SK-N-SH (cell line): ENCODE measurements around the gene YBX2. TPM values are rescaled to one million over a fixed set of nuclear protein-coding genes. Genes with fewer than 3 reads are reported as not detected.

Experiments used
- CTCF ChIA-PET: fragments of 300-600, 350-600 bp; formaldehyde crosslinking; extraction: SDS; loops from one replicate; lab custom pipeline; 2021; lab: Yijun Ruan, JAX
- POLR2A ChIA-PET: fragments of 350-600 bp; sonication (Branson Sonifier 250); formaldehyde crosslinking; extraction: SDS; loops from one replicate; lab custom pipeline; 2020; ENCODE audit warnings: antibody characterized with exemption, inconsistent platforms; lab: Yijun Ruan, JAX
- DNase-seq: peaks from one replicate; pipeline ENCODE4 v3.0.0; 2012
- H2AFZ ChIP-seq: fragments of 200-600 bp; sonication (generic); 2 replicates; pipeline ENCODE4 v1.8.1; 2016; ENCODE audit warnings: antibody characterized with exemption, mild to moderate bottlenecking, low read depth
- H3F3A ChIP-seq: fragments of 200-600 bp; sonication (generic); replicated peaks from 2 replicates; pipeline ENCODE3; 2016; ENCODE audit warnings: antibody characterized with exemption, mild to moderate bottlenecking; ENCODE audit not compliant: insufficient read depth
- H3K27ac ChIP-seq, 2 experiments: fragments of 200-500 bp in 1 of 2; fragments of 200-600 bp in 1 of 2; sonication (Bioruptor generic) in 1 of 2; sonication (generic), shearing (Covaris generic) in 1 of 2; 2 replicates each; pipeline versions ENCODE4 v1.5.1 to v1.6.1; 2014 to 2016; ENCODE audit warnings: low read depth in 2 of 2, inconsistent platforms in 1 of 2, low read length in 1 of 2, mild to moderate bottlenecking in 1 of 2, mixed read lengths in 1 of 2
- H3K27me3 ChIP-seq: fragments of 200-600 bp; sonication (generic), shearing (Covaris generic); 2 replicates; pipeline ENCODE4 v1.6.1; 2016; ENCODE audit warnings: mixed run types; ENCODE audit not compliant: insufficient read depth
- H3K36me3 ChIP-seq, 2 experiments: fragments of 200-500 bp in 1 of 2; fragments of 200-600 bp in 1 of 2; sonication (Bioruptor generic) in 1 of 2; sonication (generic) in 1 of 2; replicated peaks in 1 of 2; 2 replicates each; pipeline versions ENCODE3 to v1.5.1; 2014 to 2016; ENCODE audit warnings: low read length in 1 of 2, mild to moderate bottlenecking in 1 of 2; ENCODE audit not compliant: insufficient read depth in 2 of 2, control insufficient read depth in 1 of 2
- H3K4me1 ChIP-seq, 2 experiments: fragments of 200-500 bp in 1 of 2; fragments of 200-600 bp in 1 of 2; sonication (Bioruptor generic) in 1 of 2; sonication (generic), shearing (Covaris generic) in 1 of 2; 2 replicates each; pipeline versions ENCODE4 v1.5.1 to v1.6.1; 2014 to 2016; ENCODE audit warnings: low read depth in 1 of 2, low read length in 1 of 2, mixed run types in 1 of 2; ENCODE audit not compliant: insufficient read depth in 2 of 2, control insufficient read depth in 1 of 2
- H3K4me2 ChIP-seq: fragments of 200-600 bp; sonication (generic), shearing (Covaris generic); 2 replicates; pipeline ENCODE4 v1.6.1; 2017; ENCODE audit warnings: mixed run types
- H3K4me3 ChIP-seq, 2 experiments: fragments of 200-500 bp in 1 of 2; fragments of 200-600 bp in 1 of 2; sonication (Bioruptor generic) in 1 of 2; sonication (generic), shearing (Covaris generic) in 1 of 2; 2 replicates each; pipeline versions ENCODE4 v1.5.1 to v1.8.1; 2014 to 2016; ENCODE audit warnings: low read depth in 2 of 2, inconsistent platforms in 1 of 2, low read length in 1 of 2, mild to moderate bottlenecking in 1 of 2, mixed read lengths in 1 of 2, moderate library complexity in 1 of 2
- H3K79me2 ChIP-seq: fragments of 200-600 bp; sonication (generic); 2 replicates; pipeline ENCODE4 v1.8.1; 2017; ENCODE audit warnings: mild to moderate bottlenecking; ENCODE audit not compliant: insufficient read depth
- H3K9ac ChIP-seq: fragments of 200-600 bp; sonication (generic); 2 replicates; pipeline ENCODE4 v1.6.1; 2017; ENCODE audit warnings: mixed run types
- H3K9me2 ChIP-seq: fragments of 200-600 bp; sonication (generic); 2 replicates; pipeline ENCODE4 v1.6.1; 2017; ENCODE audit warnings: mixed run types
- H3K9me3 ChIP-seq: fragments of 200-600 bp; sonication (generic); 2 replicates; pipeline ENCODE4 v1.6.1; 2017; ENCODE audit warnings: mixed run types, mild to moderate bottlenecking, moderate library complexity
- H4K20me1 ChIP-seq: fragments of 200-600 bp; sonication (generic); 2 replicates; pipeline ENCODE4 v1.6.1; 2017; ENCODE audit warnings: mild to moderate bottlenecking, mixed run types; ENCODE audit not compliant: insufficient read depth
- CHD2 ChIP-seq: fragments of 150-350 bp; IDR thresholded peaks from 2 replicates; pipeline ENCODE4 v1.6.1; 2018; ENCODE audit warnings: low read length; ENCODE audit not compliant: partially characterized antibody
- FOSL2 ChIP-seq: IDR thresholded peaks from 2 replicates; pipeline ENCODE4 v1.4.0; 2012; ENCODE audit warnings: low read depth, mild to moderate bottlenecking, moderate library complexity, borderline replicate concordance
- FOXJ3 ChIP-seq: sonication (generic); formaldehyde crosslinking; IDR thresholded peaks from 2 replicates; pipeline ENCODE4 v1.5.1; 2020; ENCODE audit warnings: mild to moderate bottlenecking, missing genetic modification reagents
- FOXM1 ChIP-seq: IDR thresholded peaks from 2 replicates; pipeline ENCODE4 v1.4.0; 2012; ENCODE audit warnings: low read depth, mild to moderate bottlenecking
- GABPA ChIP-seq: IDR thresholded peaks from 2 replicates; pipeline ENCODE4 v1.4.0; 2012; ENCODE audit warnings: low read depth, mild to moderate bottlenecking
- JUND ChIP-seq: IDR thresholded peaks from 2 replicates; pipeline ENCODE4 v1.4.0; 2012
- MXI1 ChIP-seq: IDR thresholded peaks from 2 replicates; pipeline ENCODE4 v1.6.1; 2012; ENCODE audit warnings: mild to moderate bottlenecking, low read depth, low read length, improper control_type of control experiment
- NRF1 ChIP-seq: IDR thresholded peaks from 2 replicates; pipeline ENCODE4 v1.6.1; 2012; ENCODE audit warnings: low read depth, mild to moderate bottlenecking, low read length
- RFX5 ChIP-seq: IDR thresholded peaks from 2 replicates; pipeline ENCODE4 v1.6.1; 2012; ENCODE audit warnings: mild to moderate bottlenecking, improper control_type of control experiment, low read length
- RXRA ChIP-seq: IDR thresholded peaks from 2 replicates; pipeline ENCODE4 v1.4.0; 2012; ENCODE audit warnings: low read depth, mild to moderate bottlenecking, borderline replicate concordance
- SIN3A ChIP-seq: IDR thresholded peaks from 2 replicates; pipeline ENCODE4 v1.6.1; 2012; ENCODE audit warnings: low read depth, mild to moderate bottlenecking, low read length, moderate library complexity, borderline replicate concordance
- TAF1 ChIP-seq: IDR thresholded peaks from 2 replicates; pipeline ENCODE4 v1.6.1; 2012; ENCODE audit warnings: low read depth, mild to moderate bottlenecking, low read length, moderate library complexity, borderline replicate concordance
- TCF12 ChIP-seq: IDR thresholded peaks from 2 replicates; pipeline ENCODE4 v1.4.0; 2012
- TEAD4 ChIP-seq: IDR thresholded peaks from 2 replicates; pipeline ENCODE4 v1.4.0; 2012; ENCODE audit warnings: mild to moderate bottlenecking, borderline replicate concordance; ENCODE audit not compliant: insufficient read depth
- YY1 ChIP-seq: IDR thresholded peaks from 2 replicates; pipeline ENCODE4 v1.4.0; 2012; ENCODE audit warnings: low read depth, mild to moderate bottlenecking
- WGBS: methylation state at CpG from one replicate; pipeline ENCODE4 v1.1.6; 2017; ENCODE audit warnings: low lambda C conversion rate; 5-methylcytosine and 5-hydroxymethylcytosine counted together
- polyA plus RNA-seq, 3 experiments: library from polyadenylated mRNA; depleted of rRNA; stranded (reverse); fragments of >200 nt; gene quantifications; 2 replicates each; pipeline ENCODE4 v1.2.3, GENCODE V29; 2012
- TF ChIP-seq, protein P1 (sequence below): IDR thresholded peaks from 2 replicates; pipeline ENCODE4; 2012
- TF ChIP-seq, protein P2 (sequence below): fragments of 200-600 bp; sonication (generic); IDR thresholded peaks from 2 replicates; pipeline ENCODE4 v1.6.1; 2017; ENCODE audit warnings: antibody characterized with exemption, mild to moderate bottlenecking, moderate library complexity
- TF ChIP-seq, protein P3 (sequence below): IDR thresholded peaks from 2 replicates; pipeline ENCODE4 v1.4.0; 2012; ENCODE audit warnings: low read depth, borderline replicate concordance
- TF ChIP-seq, protein P4 (sequence below): IDR thresholded peaks from 2 replicates; pipeline ENCODE4 v1.4.0; 2012; ENCODE audit warnings: low read depth
- TF ChIP-seq, protein P5 (sequence below): fragments of 150-350 bp; IDR thresholded peaks from 2 replicates; pipeline ENCODE4 v1.6.1; 2017; ENCODE audit warnings: antibody characterized with exemption, low read length, low read depth, borderline replicate concordance

The YBX2 gene
- polyA plus RNA-seq, 1 of the 3 experiments (the other 2 are of a cell fraction): 0.54 TPM

DNA sequence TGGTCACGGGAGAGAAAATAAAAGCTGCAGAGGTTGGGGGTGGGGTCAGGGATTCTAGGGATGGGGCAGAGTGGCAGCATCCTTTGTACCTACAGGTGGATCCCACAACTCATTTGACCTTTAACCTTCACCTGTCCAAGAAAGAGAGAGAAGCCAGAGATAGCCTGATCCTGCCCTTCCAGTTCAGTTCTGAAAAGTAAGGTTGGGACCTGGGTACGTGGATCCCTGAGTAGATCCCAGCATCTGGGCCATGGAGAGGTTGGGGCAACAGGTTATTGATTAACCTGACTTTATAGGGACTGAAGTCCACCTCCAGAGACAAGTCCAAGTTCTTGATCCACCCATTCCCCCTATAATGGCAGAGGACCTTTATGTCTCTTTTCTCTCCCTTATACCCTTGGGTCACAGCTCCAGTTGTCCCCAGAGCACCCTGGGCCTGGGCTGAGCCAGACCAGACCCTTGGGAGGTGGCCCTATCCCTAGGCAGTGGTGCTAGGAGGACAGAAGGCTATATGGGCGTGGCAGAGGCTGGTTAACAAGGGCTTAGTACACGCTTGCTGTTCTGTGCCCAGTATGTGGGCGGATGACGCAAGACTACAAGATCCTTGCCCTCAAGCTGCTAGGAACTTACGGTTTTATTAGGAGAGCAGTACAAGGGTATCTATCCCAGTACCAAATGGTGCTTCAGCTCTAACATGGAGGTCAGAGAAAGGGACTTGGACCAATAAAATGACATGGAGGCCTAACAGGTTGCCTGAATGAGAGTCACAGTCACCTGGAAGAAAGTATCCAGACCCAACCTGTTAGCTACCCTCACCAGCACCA is 35.5 kb downstream of the YBX2 start:
- POLR2A ChIA-PET: no interaction called here

DNA sequence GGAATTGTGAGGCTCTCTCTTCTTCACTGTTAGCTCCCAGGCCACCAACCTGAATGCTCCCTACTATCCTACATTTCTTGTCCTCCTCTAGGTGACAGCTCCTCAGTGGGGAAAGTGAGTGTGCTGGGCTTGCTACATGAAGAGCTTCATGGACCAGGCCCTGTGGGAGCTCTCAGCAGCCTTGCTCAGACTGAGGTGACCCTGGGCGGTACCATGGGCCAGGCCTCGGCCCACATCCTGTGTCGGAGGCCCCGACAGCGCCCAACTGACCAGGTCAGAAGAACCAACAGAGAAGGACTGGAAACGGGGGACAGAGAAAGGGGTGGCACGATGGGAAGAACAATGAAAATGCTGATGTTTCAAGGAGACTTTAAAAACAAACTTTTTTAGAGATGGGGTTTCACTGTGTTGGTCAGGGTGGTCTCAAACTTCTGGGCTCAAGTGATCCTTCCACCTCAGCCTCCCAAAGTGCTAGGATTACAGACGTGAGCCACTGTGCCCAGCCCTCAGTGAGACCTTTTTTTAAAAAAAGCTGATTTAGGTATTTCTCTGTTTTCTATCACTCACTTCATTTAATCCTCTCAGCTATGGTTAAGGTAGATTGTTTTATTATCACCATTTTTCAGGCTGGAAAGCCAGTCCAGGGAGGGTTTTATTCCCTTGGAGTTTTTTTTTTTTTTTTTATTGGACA is 37.5 kb downstream of the YBX2 start:
- Histone ChIP-seq H3F3A (peaks cover 29% of the 10 kb centered on the region), H3K4me1 (peaks cover 3 to 4% of the 10 kb centered on the region in 2 experiments; a peak in 3 of 4 replicates), H3K36me3 (peaks cover 13 to 33% of the 10 kb centered on the region in 2 experiments), H3K27me3 (no peaks in the 10 kb centered on the region), H3K4me2 (no peak overlapping the region), H3K27ac (no peak overlapping the region), H4K20me1 (no peaks in the 10 kb centered on the region), H3K79me2 (peaks cover 17% of the 10 kb centered on the region), H3K9me3 (no peaks in the 10 kb centered on the region), H2AFZ (no peak overlapping the region), H3K9ac (no peak overlapping the region), H3K9me2 (no peaks in the 10 kb centered on the region), H3K4me3 (no peak overlapping the region)
- POLR2A ChIA-PET: no interaction called here
- DNase-seq: no peak
- CTCF ChIA-PET: interaction anchor here (1.1 to 2.7 kb wide), 3 partner anchors 23 to 40 kb away, joined by 3 to 14 read pairs (median 5); partner anchors contain the start of genes ACADVL and DLG4
- WGBS: 95% methylated on average over 8 of the region's 8 CpGs
- TF ChIP-seq MXI1 (no peak), NRF1 (no peak), TCF12 (no peak), RXRA (no peak), FOXM1 (no peak), RFX5 (no peak), TAF1 (no peak), JUND (no peak), GABPA (no peak)
- TF ChIP-seq, protein P1, sequence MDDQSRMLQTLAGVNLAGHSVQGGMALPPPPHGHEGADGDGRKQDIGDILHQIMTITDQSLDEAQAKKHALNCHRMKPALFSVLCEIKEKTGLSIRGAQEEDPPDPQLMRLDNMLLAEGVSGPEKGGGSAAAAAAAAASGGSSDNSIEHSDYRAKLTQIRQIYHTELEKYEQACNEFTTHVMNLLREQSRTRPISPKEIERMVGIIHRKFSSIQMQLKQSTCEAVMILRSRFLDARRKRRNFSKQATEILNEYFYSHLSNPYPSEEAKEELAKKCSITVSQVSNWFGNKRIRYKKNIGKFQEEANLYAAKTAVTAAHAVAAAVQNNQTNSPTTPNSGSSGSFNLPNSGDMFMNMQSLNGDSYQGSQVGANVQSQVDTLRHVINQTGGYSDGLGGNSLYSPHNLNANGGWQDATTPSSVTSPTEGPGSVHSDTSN: no peak
- TF ChIP-seq, protein P2, sequence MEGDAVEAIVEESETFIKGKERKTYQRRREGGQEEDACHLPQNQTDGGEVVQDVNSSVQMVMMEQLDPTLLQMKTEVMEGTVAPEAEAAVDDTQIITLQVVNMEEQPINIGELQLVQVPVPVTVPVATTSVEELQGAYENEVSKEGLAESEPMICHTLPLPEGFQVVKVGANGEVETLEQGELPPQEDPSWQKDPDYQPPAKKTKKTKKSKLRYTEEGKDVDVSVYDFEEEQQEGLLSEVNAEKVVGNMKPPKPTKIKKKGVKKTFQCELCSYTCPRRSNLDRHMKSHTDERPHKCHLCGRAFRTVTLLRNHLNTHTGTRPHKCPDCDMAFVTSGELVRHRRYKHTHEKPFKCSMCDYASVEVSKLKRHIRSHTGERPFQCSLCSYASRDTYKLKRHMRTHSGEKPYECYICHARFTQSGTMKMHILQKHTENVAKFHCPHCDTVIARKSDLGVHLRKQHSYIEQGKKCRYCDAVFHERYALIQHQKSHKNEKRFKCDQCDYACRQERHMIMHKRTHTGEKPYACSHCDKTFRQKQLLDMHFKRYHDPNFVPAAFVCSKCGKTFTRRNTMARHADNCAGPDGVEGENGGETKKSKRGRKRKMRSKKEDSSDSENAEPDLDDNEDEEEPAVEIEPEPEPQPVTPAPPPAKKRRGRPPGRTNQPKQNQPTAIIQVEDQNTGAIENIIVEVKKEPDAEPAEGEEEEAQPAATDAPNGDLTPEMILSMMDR: no peak
- TF ChIP-seq, protein P3, sequence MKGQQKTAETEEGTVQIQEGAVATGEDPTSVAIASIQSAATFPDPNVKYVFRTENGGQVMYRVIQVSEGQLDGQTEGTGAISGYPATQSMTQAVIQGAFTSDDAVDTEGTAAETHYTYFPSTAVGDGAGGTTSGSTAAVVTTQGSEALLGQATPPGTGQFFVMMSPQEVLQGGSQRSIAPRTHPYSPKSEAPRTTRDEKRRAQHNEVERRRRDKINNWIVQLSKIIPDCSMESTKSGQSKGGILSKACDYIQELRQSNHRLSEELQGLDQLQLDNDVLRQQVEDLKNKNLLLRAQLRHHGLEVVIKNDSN: no peak

More for the DNA sequence above, 35.5 kb downstream of the YBX2 start:
- H3K4me3 ChIP-seq: no peak overlapping the region
- no peaks in the 10 kb centered on the region for H3K9me2 ChIP-seq
- peaks cover 2% of the 10 kb centered on the region; the same call in 1 of the 2 replicates for H3K79me2 ChIP-seq
- H3K27ac ChIP-seq: no peak overlapping the region
- no peaks in the 10 kb centered on the region for H4K20me1 ChIP-seq
- TF ChIP-seq MXI1 (no peak), TAF1 (no peak), CHD2 (no peak), TEAD4 (no peak), YY1 (no peak), SIN3A (no peak), FOSL2 (no peak), FOXJ3 (CRISPR knock-in tag) (no peak), JUND (no peak), RXRA (no peak)
- TF ChIP-seq, protein P4, sequence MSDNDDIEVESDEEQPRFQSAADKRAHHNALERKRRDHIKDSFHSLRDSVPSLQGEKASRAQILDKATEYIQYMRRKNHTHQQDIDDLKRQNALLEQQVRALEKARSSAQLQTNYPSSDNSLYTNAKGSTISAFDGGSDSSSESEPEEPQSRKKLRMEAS: no peak
- TF ChIP-seq, protein P1: no peak
- TF ChIP-seq, protein P5, sequence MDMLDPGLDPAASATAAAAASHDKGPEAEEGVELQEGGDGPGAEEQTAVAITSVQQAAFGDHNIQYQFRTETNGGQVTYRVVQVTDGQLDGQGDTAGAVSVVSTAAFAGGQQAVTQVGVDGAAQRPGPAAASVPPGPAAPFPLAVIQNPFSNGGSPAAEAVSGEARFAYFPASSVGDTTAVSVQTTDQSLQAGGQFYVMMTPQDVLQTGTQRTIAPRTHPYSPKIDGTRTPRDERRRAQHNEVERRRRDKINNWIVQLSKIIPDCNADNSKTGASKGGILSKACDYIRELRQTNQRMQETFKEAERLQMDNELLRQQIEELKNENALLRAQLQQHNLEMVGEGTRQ: no peak
- TF ChIP-seq, all 33 proteins: peak for 0
- DNase-seq: no peak
- Histone ChIP-seq H3F3A (peaks cover 22% of the 10 kb centered on the region), H3K4me2 (no peak overlapping the region), H3K36me3 (peaks cover 13 to 33% of the 10 kb centered on the region in 2 experiments), H3K4me1 (no peaks in the 10 kb centered on the region; a peak in 1 of 4 replicates), H2AFZ (no peak overlapping the region), H3K9ac (no peak overlapping the region), H3K27me3 (no peaks in the 10 kb centered on the region), H3K9me3 (no peaks in the 10 kb centered on the region)
- 94% methylated on average over 7 of the region's 7 CpGs for WGBS
- CTCF ChIA-PET: interaction anchor here (0.9 to 1.9 kb wide), 4 partner anchors 22 to 42 kb away, joined by 3 to 13 read pairs (median 4); no protein-coding TSS in a partner anchor
